Measurements from ENCODE around the gene SOX18.
A peak's percentile ranks its signal among the peaks of the same experiment; 100 is the strongest.

The SOX18 gene

GRCh38 chr20:64051561-64052325 lies 2.3 kb upstream of the SOX18 start:
- DNase-seq (ENCODE audit: low read depth) = no peak
- TF ChIP-seq MAX (IDR thresholded peaks at IDR 0.05; ENCODE audit: low read depth, low read length) (no peak), MYC (IDR thresholded peaks at IDR 0.05; ENCODE audit: low read depth, low read length) (no peak), POLR2A (IDR thresholded peaks at IDR 0.05; ENCODE audit: extremely low read depth, insufficient read length) (no peak)
- TF ChIP-seq, protein P1, sequence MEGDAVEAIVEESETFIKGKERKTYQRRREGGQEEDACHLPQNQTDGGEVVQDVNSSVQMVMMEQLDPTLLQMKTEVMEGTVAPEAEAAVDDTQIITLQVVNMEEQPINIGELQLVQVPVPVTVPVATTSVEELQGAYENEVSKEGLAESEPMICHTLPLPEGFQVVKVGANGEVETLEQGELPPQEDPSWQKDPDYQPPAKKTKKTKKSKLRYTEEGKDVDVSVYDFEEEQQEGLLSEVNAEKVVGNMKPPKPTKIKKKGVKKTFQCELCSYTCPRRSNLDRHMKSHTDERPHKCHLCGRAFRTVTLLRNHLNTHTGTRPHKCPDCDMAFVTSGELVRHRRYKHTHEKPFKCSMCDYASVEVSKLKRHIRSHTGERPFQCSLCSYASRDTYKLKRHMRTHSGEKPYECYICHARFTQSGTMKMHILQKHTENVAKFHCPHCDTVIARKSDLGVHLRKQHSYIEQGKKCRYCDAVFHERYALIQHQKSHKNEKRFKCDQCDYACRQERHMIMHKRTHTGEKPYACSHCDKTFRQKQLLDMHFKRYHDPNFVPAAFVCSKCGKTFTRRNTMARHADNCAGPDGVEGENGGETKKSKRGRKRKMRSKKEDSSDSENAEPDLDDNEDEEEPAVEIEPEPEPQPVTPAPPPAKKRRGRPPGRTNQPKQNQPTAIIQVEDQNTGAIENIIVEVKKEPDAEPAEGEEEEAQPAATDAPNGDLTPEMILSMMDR (IDR thresholded peaks at IDR 0.05; ENCODE audit: low read depth, low read length) = no peak
- no peak overlapping the region for H3K4me3 ChIP-seq (ENCODE audit: low read depth, low read length)

- TF ChIP-seq POLR2A (IDR thresholded peaks at IDR 0.05; ENCODE audit: extremely low read depth, insufficient read length) (no peak), MAX (IDR thresholded peaks at IDR 0.05; ENCODE audit: low read depth, low read length) (no peak)
- TF ChIP-seq, protein P1 (IDR thresholded peaks at IDR 0.05; ENCODE audit: low read depth, low read length) = no peak
- no peak for DNase-seq (ENCODE audit: low read depth)
- no peak overlapping the region for H3K4me3 ChIP-seq (ENCODE audit: low read depth, low read length)
Measured at GRCh38 chr20:64051033-64051452, 1.6 kb upstream of the SOX18 start.

DNA sequence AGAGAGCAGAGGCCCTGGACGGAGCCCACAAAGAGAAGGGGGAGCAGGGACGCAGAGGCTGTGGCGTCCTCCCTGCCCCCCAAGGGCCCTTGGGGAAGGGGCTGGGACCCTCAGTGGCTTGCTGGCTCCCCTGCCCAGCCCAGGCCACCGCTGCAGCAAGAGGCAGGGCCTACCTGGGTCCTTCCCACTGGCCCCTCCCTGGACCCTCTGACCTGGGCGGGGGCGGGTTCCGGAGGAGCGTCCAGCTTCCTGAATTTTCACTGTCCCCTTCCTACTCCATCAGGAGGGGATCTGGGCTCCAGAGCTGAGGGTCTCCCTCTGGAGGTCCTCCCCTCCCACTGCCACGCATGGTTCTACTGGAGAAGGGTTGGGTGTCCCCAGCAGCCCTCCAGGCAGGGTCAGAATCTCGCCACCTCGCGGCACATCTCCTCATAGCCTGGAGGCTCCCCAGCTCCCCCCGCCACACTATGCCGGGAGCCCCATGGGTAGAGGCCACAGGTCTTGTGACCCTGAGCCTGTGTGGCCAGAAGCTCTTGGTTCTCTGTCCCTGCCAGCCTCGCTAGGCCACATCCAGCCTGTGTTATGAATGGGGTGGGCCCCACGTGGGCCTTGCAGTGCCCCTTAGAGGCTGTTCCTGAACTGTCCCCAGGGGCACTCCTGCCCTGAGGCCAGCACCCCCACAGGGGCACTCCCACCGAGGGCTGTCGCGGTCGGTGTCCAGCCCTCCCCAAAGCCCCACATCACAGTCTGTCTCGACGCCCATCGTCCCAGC lies 1.0 kb upstream of the SOX18 start:
- TF ChIP-seq MYC (IDR thresholded peaks at IDR 0.05; ENCODE audit: low read depth, low read length) (no peak), MAX (IDR thresholded peaks at IDR 0.05; ENCODE audit: low read depth, low read length) (peak; percentile 59; the same call in 1 of the 2 replicates), POLR2A (IDR thresholded peaks at IDR 0.05; ENCODE audit: extremely low read depth, insufficient read length) (no peak)
- TF ChIP-seq, protein P1 (IDR thresholded peaks at IDR 0.05; ENCODE audit: low read depth, low read length) = no peak
- peak overlapping the region; percentile 35 for H3K4me3 ChIP-seq (ENCODE audit: low read depth, low read length)
- DNase-seq (ENCODE audit: low read depth) = peak; percentile 65

DNA sequence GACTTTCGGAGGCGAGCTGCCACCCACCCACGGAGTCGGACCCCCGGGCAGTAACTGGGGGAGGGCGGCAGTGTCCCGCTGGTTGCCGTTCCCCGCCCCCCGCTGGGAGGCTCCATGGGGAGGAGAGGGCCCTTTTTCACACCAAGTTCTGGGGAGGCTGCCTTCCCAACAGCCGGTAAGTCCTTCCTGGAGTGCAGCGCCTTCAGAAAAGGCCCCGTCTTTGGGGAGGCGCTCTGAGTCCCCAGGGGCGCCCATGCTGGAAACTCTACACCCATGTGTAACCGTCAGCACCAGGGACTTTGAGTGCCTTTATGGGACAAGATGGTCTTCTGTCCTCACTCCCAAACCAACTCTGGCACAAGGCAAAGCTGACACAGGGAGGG lies 430 bp upstream of the SOX18 start:
- peak; percentile 96 for DNase-seq (ENCODE audit: low read depth)
- no peak for TF ChIP-seq POLR2A (IDR thresholded peaks at IDR 0.05; ENCODE audit: extremely low read depth, insufficient read length)
- no peak; the same call in 1 of the 2 replicates for TF ChIP-seq MYC (IDR thresholded peaks at IDR 0.05; ENCODE audit: low read depth, low read length)
- peak; percentile 41; the same call in 1 of the 2 replicates for TF ChIP-seq MAX (IDR thresholded peaks at IDR 0.05; ENCODE audit: low read depth, low read length)
- H3K4me3 ChIP-seq (ENCODE audit: low read depth, low read length) = peak overlapping the region; percentile 35

DNA sequence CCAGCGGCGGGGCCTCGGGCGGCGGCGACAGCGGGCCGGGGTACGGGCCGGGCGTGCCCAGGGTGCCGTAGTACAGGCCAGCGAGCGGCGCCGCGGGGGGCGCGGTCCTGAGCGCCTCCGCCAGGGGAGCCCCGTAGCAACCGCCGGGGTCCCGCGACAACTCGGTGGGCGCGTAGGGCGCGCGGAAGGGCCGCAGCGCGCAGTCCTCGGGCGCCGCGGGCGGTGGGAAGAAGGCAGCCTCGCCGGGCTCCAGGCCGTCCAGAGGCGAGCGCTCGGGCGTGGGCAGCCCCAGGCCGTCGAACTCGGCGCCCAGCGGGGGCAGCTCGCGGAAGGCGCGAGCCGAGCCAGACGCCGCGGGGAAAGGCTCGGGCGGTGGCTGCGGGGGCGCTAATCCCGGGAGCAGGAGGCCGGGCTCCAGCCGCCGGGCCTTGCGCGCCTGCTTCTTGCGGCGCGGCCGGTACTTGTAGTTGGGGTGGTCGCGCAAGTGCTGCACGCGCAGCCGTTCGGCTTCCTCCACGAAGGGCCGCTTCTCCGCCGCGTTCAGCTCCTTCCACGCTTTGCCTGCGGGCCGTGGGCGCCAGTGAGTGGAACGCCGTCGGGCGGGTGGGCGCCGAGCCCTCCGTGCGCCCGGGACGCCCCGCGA lies 916 bp downstream of the SOX18 start:
- TF ChIP-seq, protein P1 (IDR thresholded peaks at IDR 0.05; ENCODE audit: low read depth, low read length) = no peak
- TF ChIP-seq POLR2A (IDR thresholded peaks at IDR 0.05; ENCODE audit: extremely low read depth, insufficient read length) (peak; percentile 15), MYC (IDR thresholded peaks at IDR 0.05; ENCODE audit: low read depth, low read length) (no peak), MAX (IDR thresholded peaks at IDR 0.05; ENCODE audit: low read depth, low read length) (no peak)
- peak; percentile 64 for DNase-seq (ENCODE audit: low read depth)
- peak overlapping the region; percentile 62 for H3K4me3 ChIP-seq (ENCODE audit: low read depth, low read length)
